ENCODE data around the gene GUCD1.
A peak's percentile ranks its signal among the peaks of the same experiment; 100 is the strongest.

The GUCD1 gene

GRCh38 chr22:24503843-24504338 is 51.0 kb downstream of the GUCD1 start:
- DNase-seq (ENCODE audit: low spot score), result no peak

- DNase-seq (ENCODE audit: low spot score), result peak; percentile 60
Observed at GRCh38 chr22:24503137-24503842, 51.6 kb downstream of the GUCD1 start.

DNA sequence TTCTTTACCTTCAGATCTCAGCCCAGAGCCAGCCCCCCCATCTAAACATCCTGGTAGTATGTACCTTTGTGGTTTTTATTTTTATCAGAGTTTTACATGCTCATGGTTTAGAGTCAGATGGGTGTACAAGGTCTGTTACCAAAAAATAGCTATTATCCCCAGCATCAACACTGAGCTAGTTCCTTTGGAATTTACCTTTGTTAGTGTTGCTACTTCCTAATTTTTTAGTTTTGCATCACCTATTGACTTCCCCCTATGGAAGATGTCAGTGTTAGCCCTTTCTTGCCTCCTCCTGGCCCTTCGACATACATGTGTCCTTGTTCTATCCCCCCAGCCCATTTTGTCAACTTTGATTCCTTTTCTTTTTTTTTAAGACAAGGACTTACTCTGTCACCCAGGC is 52.4 kb downstream of the GUCD1 start:
- DNase-seq (ENCODE audit: low spot score), result no peak

- DNase-seq (ENCODE audit: low spot score), result no peak
Observed at GRCh38 chr22:24502034-24502433, 52.9 kb downstream of the GUCD1 start.

- DNase-seq (ENCODE audit: low spot score), result no peak
Observed at GRCh38 chr22:24501301-24502005, 53.5 kb downstream of the GUCD1 start.

GRCh38 chr22:24500277-24500820 is 54.6 kb downstream of the GUCD1 start:
- DNase-seq (ENCODE audit: low spot score), result no peak

DNA sequence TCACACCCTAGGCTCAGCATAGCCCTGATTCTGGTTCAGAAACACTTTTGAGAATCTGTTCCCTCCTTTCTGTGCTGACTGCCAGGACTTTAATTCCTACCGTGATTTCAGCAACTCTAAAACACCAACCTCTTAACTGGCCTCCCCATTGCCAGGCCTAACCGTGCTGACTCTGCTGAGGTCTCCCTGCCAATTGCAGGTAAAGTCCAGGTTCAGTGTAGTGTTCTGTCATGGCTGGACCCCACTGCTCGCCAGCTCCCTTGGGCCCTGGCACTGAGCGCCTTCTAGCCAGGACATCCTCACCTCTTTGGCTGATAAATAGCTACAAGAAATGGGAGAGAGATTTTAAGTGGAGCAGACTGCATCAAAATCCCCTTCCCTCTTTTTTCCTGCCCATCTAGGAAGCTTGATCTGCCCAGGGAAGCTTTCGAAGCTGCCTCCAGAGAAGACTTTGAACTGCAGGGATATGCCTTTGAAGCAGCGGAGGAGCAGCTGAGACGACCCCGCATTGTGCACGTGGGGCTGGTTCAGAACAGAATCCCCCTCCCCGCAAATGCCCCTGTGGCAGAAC is 55.1 kb downstream of the GUCD1 start:
- no peak for DNase-seq (ENCODE audit: low spot score)

GRCh38 chr22:24498824-24499223 is 56.1 kb downstream of the GUCD1 start:
- DNase-seq (ENCODE audit: low spot score), result no peak

GRCh38 chr22:24497841-24498258 is 57.1 kb downstream of the GUCD1 start:
- no peak for DNase-seq (ENCODE audit: low spot score)

- no peak for DNase-seq (ENCODE audit: low spot score)
Observed at GRCh38 chr22:24496661-24497060, 58.3 kb downstream of the GUCD1 start.

GRCh38 chr22:24496234-24496633 is 58.7 kb downstream of the GUCD1 start:
- DNase-seq (ENCODE audit: low spot score), result no peak

DNA sequence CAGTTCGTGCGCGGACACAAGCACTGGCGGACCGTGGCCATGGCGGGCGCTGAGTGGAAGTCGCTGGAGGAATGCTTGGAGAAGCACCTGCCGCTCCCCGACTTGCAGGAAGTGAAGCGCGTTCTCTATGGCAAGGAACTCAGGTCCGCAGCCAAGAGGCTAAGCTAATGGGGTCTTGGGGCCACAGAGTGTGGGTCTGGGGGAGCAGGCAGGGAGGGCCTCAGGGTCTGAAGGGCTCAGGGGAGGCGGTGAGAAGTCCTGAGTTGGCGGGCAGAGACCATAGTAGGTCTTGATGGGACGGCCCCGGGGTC is 59.6 kb downstream of the GUCD1 start:
- no peak for DNase-seq (ENCODE audit: low spot score)

GRCh38 chr22:24494528-24495364 is 60.2 kb downstream of the GUCD1 start, which contains the start of gene UPB1:
Gene UPB1, plus strand, starts transcription at chr22:24495332. Its CDS starts 72 bp downstream, at chr22:24495404.
- no peak for DNase-seq (ENCODE audit: low spot score)

GRCh38 chr22:24494167-24494527 is 60.8 kb downstream of the GUCD1 start:
- no peak for DNase-seq (ENCODE audit: low spot score)

GRCh38 chr22:24492391-24492790 is 62.5 kb downstream of the GUCD1 start:
- no peak for DNase-seq (ENCODE audit: low spot score)
